ENCODE results near the gene SNPH.

Gene SNPH

GRCh38 chr20:1274485-1275311 is 8.6 kb downstream of the SNPH start:
- Histone ChIP-seq H3K4me3 (no peak overlapping the region), H3K27ac (no peak overlapping the region)
- TF ChIP-seq CTCF (IDR thresholded peaks at IDR 0.05) = no peak
- DNase-seq (ENCODE audit: low spot score) = no peak

GRCh38 chr20:1275919-1276318 is 9.8 kb downstream of the SNPH start:
- no peak for TF ChIP-seq CTCF (IDR thresholded peaks at IDR 0.05)

GRCh38 chr20:1277529-1278322 is 11.6 kb downstream of the SNPH start:
- H3K4me3 ChIP-seq = no peak overlapping the region
- TF ChIP-seq CTCF (IDR thresholded peaks at IDR 0.05) = no peak
- DNase-seq (ENCODE audit: low spot score) = no peak
- no peak overlapping the region for H3K27ac ChIP-seq

More at GRCh38 chr20:1275919-1276318, 9.8 kb downstream of the SNPH start:
- Histone ChIP-seq H3K4me3 (no peak overlapping the region), H3K27ac (no peak overlapping the region)
- no peak for DNase-seq (ENCODE audit: low spot score)

- no peak overlapping the region for H3K27ac ChIP-seq
- no peak overlapping the region for H3K4me3 ChIP-seq
- TF ChIP-seq CTCF (IDR thresholded peaks at IDR 0.05) = no peak
- no peak for DNase-seq (ENCODE audit: low spot score)
Observed at GRCh38 chr20:1278993-1279392, 12.9 kb downstream of the SNPH start.

GRCh38 chr20:1280195-1281102 is 14.4 kb downstream of the SNPH start:
- Histone ChIP-seq H3K27ac (no peak overlapping the region), H3K4me3 (no peak overlapping the region)
- peak; percentile 50 for DNase-seq (ENCODE audit: low spot score)
- no peak for TF ChIP-seq CTCF (IDR thresholded peaks at IDR 0.05)

GRCh38 chr20:1281279-1282057 is 15.4 kb downstream of the SNPH start:
- peak; percentile 33 for DNase-seq (ENCODE audit: low spot score)
- H3K4me3 ChIP-seq = no peak overlapping the region
- TF ChIP-seq CTCF (IDR thresholded peaks at IDR 0.05) = no peak
- H3K27ac ChIP-seq = no peak overlapping the region
